ENCODE data around the gene N4BP2L1. TPM values are rescaled to one million over a fixed set of nuclear protein-coding genes. Genes with fewer than 3 reads are reported as not detected.

N4BP2L1 gene
- total and polyA plus RNA-seq, 12 donors, result 6.7 to 23.5 (median 10.6) TPM

DNA sequence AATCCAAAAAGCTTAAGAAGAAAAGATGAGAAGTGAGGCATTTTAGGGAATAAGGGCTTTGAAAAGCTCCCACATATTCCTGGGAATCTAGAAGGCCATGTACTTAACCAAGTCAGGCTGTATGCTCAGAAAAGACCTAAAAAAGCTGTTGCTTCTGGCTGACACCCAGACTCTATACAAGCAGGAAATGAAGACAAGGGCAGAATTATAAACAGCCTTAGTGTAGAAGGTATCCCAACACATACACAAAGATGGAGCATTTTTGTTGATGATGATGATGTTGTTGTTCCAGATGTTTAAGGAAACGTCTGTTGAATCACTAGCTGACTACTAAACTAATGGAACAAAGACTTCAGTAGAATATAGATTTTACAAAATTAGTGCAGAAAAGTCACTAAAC is 26.1 kb upstream of the N4BP2L1 start:
- Histone ChIP-seq H3K9me3 (replicated peaks in 1 of 3) (peaks cover 0 to 18% (median 8%) of the 10 kb centered on the region in 3 donors), H3K27me3 (no peaks in the 10 kb centered on the region), H3K36me3 (replicated peaks in 1 of 2) (no peaks in the 10 kb centered on the region), H3K4me3 (no peak overlapping the region), H3K27ac (no peak overlapping the region), H3K4me1 (replicated peaks in 1 of 2) (no peaks in the 10 kb centered on the region)
- 71 to 87% (median 75%) methylated on average over 1 of the region's 1 CpG for WGBS, 4 donors
- intact Hi-C loops (cut with DNase I), result no loop called here
- DNase-seq, result no peak
- TF ChIP-seq, protein P1, sequence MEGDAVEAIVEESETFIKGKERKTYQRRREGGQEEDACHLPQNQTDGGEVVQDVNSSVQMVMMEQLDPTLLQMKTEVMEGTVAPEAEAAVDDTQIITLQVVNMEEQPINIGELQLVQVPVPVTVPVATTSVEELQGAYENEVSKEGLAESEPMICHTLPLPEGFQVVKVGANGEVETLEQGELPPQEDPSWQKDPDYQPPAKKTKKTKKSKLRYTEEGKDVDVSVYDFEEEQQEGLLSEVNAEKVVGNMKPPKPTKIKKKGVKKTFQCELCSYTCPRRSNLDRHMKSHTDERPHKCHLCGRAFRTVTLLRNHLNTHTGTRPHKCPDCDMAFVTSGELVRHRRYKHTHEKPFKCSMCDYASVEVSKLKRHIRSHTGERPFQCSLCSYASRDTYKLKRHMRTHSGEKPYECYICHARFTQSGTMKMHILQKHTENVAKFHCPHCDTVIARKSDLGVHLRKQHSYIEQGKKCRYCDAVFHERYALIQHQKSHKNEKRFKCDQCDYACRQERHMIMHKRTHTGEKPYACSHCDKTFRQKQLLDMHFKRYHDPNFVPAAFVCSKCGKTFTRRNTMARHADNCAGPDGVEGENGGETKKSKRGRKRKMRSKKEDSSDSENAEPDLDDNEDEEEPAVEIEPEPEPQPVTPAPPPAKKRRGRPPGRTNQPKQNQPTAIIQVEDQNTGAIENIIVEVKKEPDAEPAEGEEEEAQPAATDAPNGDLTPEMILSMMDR (IDR thresholded peaks at IDR 0.05), result no peak
- TF ChIP-seq POLR2A (IDR thresholded peaks at IDR 0.05), result no peak

DNA sequence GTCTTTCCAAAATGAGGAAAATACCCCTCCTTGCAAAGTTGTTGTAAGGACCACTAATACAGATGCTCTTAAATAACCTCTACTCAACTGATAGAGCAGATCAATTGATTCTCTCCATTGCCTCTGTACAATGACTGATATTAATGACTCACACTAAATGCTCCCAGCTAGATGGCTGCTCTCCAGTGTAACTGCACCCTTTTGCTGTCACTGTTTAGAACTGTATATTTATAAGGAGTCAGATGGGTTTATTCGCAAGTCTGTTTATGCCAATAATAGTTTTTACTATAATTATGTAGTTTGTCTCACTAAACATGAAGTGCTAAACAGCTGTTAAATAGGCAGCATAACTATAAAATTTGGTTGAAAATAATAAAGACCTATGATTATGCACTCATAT is 21.0 kb upstream of the N4BP2L1 start:
- Histone ChIP-seq H3K36me3 (replicated peaks in 1 of 2) (no peaks in the 10 kb centered on the region), H3K27ac (no peak overlapping the region), H3K27me3 (no peaks in the 10 kb centered on the region), H3K9me3 (replicated peaks in 1 of 3) (no peaks in the 10 kb centered on the region), H3K4me1 (replicated peaks in 1 of 2) (no peaks in the 10 kb centered on the region), H3K4me3 (no peak overlapping the region)
- intact Hi-C loops (cut with DNase I), result no loop called here
- WGBS, 4 donors, result 94 to 100% (median 96%) methylated on average over 1 of the region's 1 CpG
- no peak for TF ChIP-seq POLR2A (IDR thresholded peaks at IDR 0.05)
- TF ChIP-seq, protein P1 (IDR thresholded peaks at IDR 0.05), result no peak
- DNase-seq, result no peak

DNA sequence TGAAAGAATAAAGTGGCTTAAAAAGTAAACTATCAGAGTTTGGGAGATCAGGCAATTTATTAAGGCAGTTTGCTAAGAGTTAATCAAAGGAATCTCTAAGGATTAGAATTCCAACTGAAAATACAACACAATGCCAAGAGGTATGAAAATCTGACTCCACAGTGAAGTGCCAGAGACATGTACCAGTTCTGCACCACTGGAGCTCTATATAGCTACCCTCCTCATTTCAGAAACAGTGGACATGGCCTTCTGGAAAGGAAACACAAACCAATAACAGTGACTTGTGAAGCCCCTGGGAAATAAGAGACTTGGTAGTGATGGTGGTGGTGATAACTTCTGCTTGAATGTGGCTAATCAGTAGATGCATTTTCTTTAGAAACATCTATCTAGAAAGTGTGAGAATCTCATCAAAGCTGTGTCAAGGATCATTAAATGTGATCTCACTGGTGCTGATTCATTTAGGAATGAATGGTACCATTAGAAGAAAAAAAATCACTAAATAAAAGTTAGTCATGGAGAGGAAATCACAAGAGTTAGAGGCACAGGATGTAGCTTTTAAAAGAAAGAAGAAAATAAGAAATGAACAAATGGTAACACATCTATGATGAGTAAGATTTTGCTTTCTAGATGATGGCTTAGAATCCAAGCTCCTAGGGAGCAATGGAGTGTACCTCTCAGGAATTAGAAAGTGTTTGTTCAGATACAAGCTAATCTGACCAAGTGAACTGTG is 20.1 kb upstream of the N4BP2L1 start:
- intact Hi-C loops (cut with DNase I), result no loop called here
- H3K27me3 ChIP-seq, result no peaks in the 10 kb centered on the region
- DNase-seq, result no peak
- TF ChIP-seq, protein P1 (IDR thresholded peaks at IDR 0.05), result no peak
- TF ChIP-seq POLR2A (IDR thresholded peaks at IDR 0.05), result no peak
- no peaks in the 10 kb centered on the region for H3K4me1 ChIP-seq (replicated peaks in 1 of 2)
- H3K36me3 ChIP-seq (replicated peaks in 1 of 2), result no peaks in the 10 kb centered on the region
- H3K27ac ChIP-seq, result no peak overlapping the region
- H3K4me3 ChIP-seq, result no peak overlapping the region
- no peaks in the 10 kb centered on the region for H3K9me3 ChIP-seq (replicated peaks in 1 of 3)

DNA sequence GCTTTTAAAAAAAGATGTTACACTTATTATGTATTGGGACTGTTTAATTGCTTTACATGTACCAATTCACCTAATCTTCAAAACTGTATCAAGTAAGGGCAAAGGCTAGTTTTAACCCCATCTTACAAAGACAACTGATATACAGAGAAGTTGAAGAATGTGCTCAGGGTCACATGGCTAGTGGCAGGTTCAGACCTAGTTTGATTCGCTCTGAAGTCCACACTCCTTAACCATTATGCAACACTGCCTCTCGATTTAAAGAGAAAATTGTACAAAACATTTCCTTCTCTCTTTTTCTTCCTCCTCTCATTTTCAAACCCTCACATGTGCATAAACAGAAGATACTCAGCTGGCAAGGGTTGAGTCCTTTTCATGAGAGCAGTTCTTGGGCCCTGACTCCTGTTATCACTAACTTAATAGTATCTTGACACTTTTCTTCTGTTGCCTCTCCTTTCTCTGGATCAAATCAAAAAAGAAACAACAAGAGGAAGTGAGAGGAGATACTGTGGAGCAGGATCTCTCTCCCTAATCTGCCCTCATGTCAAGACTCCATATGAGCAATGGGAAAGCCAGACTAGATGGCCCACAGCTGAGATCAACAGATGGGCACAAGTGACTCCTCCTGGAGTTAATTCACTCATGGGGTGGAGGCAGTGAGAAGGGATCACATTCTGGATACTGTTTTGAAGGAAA is 19.0 kb upstream of the N4BP2L1 start:
- Histone ChIP-seq H3K27me3 (no peaks in the 10 kb centered on the region), H3K4me3 (no peak overlapping the region), H3K9me3 (replicated peaks in 1 of 3) (no peaks in the 10 kb centered on the region), H3K4me1 (replicated peaks in 1 of 2) (no peaks in the 10 kb centered on the region), H3K36me3 (replicated peaks in 1 of 2) (no peaks in the 10 kb centered on the region), H3K27ac (no peak overlapping the region)
- no peak for DNase-seq
- WGBS, 4 donors, result 72 to 78% (median 74%) methylated on average over 2 of the region's 2 CpGs
- intact Hi-C loops (cut with DNase I), result no loop called here
- TF ChIP-seq POLR2A (IDR thresholded peaks at IDR 0.05), result no peak
- TF ChIP-seq, protein P1 (IDR thresholded peaks at IDR 0.05), result no peak

Data from adrenal gland (tissue), 12 donors.